Trophoblast cell (in vitro differentiated cells and primary cell): Measurements from ENCODE around the gene SASH1.

Experiments used
- DNase-seq, 2 donors: peaks; one replicate each; pipeline ENCODE4 v3.0.0-alpha.2; 2016
- H2AFZ ChIP-seq: 2 replicates; pipeline ENCODE4 v1.6.1; 2013; ENCODE audit warnings: low read length, moderate library complexity, mild to moderate bottlenecking; ENCODE audit not compliant: insufficient read depth, poor library complexity
- H2AK5ac ChIP-seq: 2 replicates; pipeline ENCODE4 v1.6.1; 2013; ENCODE audit warnings: mild to moderate bottlenecking, low read length
- H2BK120ac ChIP-seq: 2 replicates; pipeline ENCODE4 v1.6.1; 2013; ENCODE audit warnings: low read length, mild to moderate bottlenecking, moderate library complexity; ENCODE audit not compliant: insufficient read depth, poor library complexity
- H2BK12ac ChIP-seq: 2 replicates; pipeline ENCODE4 v1.6.1; 2013; ENCODE audit warnings: mild to moderate bottlenecking, low read length, moderate library complexity
- H2BK5ac ChIP-seq: 2 replicates; pipeline ENCODE4 v1.6.1; 2013; ENCODE audit warnings: low read length, low read depth, moderate library complexity, mild to moderate bottlenecking; ENCODE audit not compliant: poor library complexity
- H3K14ac ChIP-seq: 2 replicates; pipeline ENCODE4 v1.6.1; 2013; ENCODE audit warnings: mild to moderate bottlenecking, low read length
- H3K18ac ChIP-seq: 2 replicates; pipeline ENCODE4 v1.6.1; 2013; ENCODE audit warnings: mild to moderate bottlenecking, low read length
- H3K23ac ChIP-seq: 2 replicates; pipeline ENCODE4 v1.6.1; 2013; ENCODE audit warnings: low read length
- H3K27ac ChIP-seq: 2 replicates; pipeline ENCODE4 v1.5.1; 2013; ENCODE audit warnings: low read depth, mild to moderate bottlenecking, inconsistent platforms, low read length, moderate library complexity
- H3K27me3 ChIP-seq: 2 replicates; pipeline ENCODE4 v1.6.1; 2013; ENCODE audit warnings: inconsistent platforms, mild to moderate bottlenecking, low read length, moderate library complexity; ENCODE audit not compliant: insufficient read depth
- H3K36me3 ChIP-seq, 2 experiments: 1 replicate in 1 of 2; 2 replicates in 1 of 2; pipeline ENCODE4 v1.6.1; 2013; ENCODE audit warnings: low read length in 2 of 2, mild to moderate bottlenecking in 2 of 2, moderate library complexity in 1 of 2; ENCODE audit not compliant: insufficient read depth in 2 of 2, control insufficient read depth in 1 of 2
- H3K4ac ChIP-seq: 2 replicates; pipeline ENCODE4 v1.6.1; 2013; ENCODE audit warnings: low read depth, mild to moderate bottlenecking, low read length, moderate library complexity
- H3K4me1 ChIP-seq, 2 experiments: 1 replicate in 1 of 2; 2 replicates in 1 of 2; pipeline ENCODE4 v1.6.1; 2013; ENCODE audit warnings: low read length in 2 of 2, mild to moderate bottlenecking in 2 of 2, moderate library complexity in 1 of 2; ENCODE audit not compliant: insufficient read depth in 2 of 2, control insufficient read depth in 1 of 2
- H3K4me2 ChIP-seq: 2 replicates; pipeline ENCODE4 v1.6.1; 2013; ENCODE audit warnings: inconsistent platforms, mild to moderate bottlenecking, low read length, moderate library complexity
- H3K4me3 ChIP-seq: 2 replicates; pipeline ENCODE4 v1.5.1; 2013; ENCODE audit warnings: mild to moderate bottlenecking, low read depth, low read length, inconsistent platforms
- H3K79me1 ChIP-seq: one replicate; pipeline ENCODE4 v1.6.1; 2013; ENCODE audit warnings: low read length
- H3K79me2 ChIP-seq: 2 replicates; pipeline ENCODE4 v1.6.1; 2013; ENCODE audit warnings: low read length, mild to moderate bottlenecking; ENCODE audit not compliant: control insufficient read depth, insufficient read depth, poor library complexity
- H3K9ac ChIP-seq: 2 replicates; pipeline ENCODE4 v1.6.1; 2013; ENCODE audit warnings: mild to moderate bottlenecking, low read length
- H3K9me3 ChIP-seq: 2 replicates; pipeline ENCODE4 v1.6.1; 2013; ENCODE audit warnings: low read depth, mild to moderate bottlenecking, control low read depth, inconsistent platforms, low read length; ENCODE audit not compliant: insufficient read depth
- H4K12ac ChIP-seq: 2 replicates; pipeline ENCODE4 v1.6.1; 2013; ENCODE audit warnings: low read depth, mild to moderate bottlenecking, low read length, moderate library complexity
- H4K8ac ChIP-seq: 2 replicates; pipeline ENCODE4 v1.6.1; 2013; ENCODE audit warnings: low read depth, mild to moderate bottlenecking, low read length, moderate library complexity
- H4K91ac ChIP-seq: one replicate; pipeline ENCODE4 v1.6.1; 2013; ENCODE audit warnings: low read depth, mild to moderate bottlenecking, low read length, moderate library complexity
- WGBS: extraction: QIAGEN DNeasy Blood & Tissue Kit; methylation state at CpG from one replicate; pipeline ENCODE4 v1.1.7; 2013; ENCODE audit warnings: missing lambda C conversion rate; ENCODE audit not compliant: insufficient read length, insufficient coverage; ENCODE audit errors: extremely low coverage; 5-methylcytosine and 5-hydroxymethylcytosine counted together

SASH1 gene

GRCh38 chr6:148306286-148306685, 36.4 kb upstream of the SASH1 start:
- peaks cover 7 to 16% of the 10 kb centered on the region in 2 experiments for H3K4me1 ChIP-seq
- no peak overlapping the region for H3K4me2 ChIP-seq
- H3K9me3 ChIP-seq: no peaks in the 10 kb centered on the region
- DNase-seq: no peak
- H3K27ac ChIP-seq: peak overlapping the region; percentile 3
- peak overlapping the region; percentile 60 for H4K91ac ChIP-seq
- no peak overlapping the region for H2AK5ac ChIP-seq
- no peaks in the 10 kb centered on the region for H3K36me3 ChIP-seq
- no peak overlapping the region for H4K8ac ChIP-seq
- no peak overlapping the region for H3K4ac ChIP-seq
- no peak overlapping the region for H3K14ac ChIP-seq
- peak overlapping the region; percentile 2 for H2BK12ac ChIP-seq
- H3K27me3 ChIP-seq: no peaks in the 10 kb centered on the region
- peak overlapping the region; percentile 37 for H3K23ac ChIP-seq
- no peak overlapping the region for H3K9ac ChIP-seq
- H3K79me1 ChIP-seq: peaks cover 2% of the 10 kb centered on the region
- no CpG with 5 or more reads among the region's 2 CpGs for WGBS
- no peak overlapping the region for H3K4me3 ChIP-seq
- H2AFZ ChIP-seq: no peak overlapping the region
- no peaks in the 10 kb centered on the region for H3K79me2 ChIP-seq
- no peak overlapping the region for H3K18ac ChIP-seq
- no peak overlapping the region for H2BK5ac ChIP-seq
- H2BK120ac ChIP-seq: no peak overlapping the region
- H4K12ac ChIP-seq: no peak overlapping the region

GRCh38 chr6:148307405-148307804, 35.2 kb upstream of the SASH1 start:
- peak; percentile 91 to 95 for DNase-seq
- H3K4me1 ChIP-seq: peaks cover 7 to 16% of the 10 kb centered on the region in 2 experiments
- H2BK120ac ChIP-seq: no peak overlapping the region
- H3K79me2 ChIP-seq: no peaks in the 10 kb centered on the region
- H2AFZ ChIP-seq: no peak overlapping the region
- H3K4me3 ChIP-seq: no peak overlapping the region
- H3K79me1 ChIP-seq: peaks cover 2% of the 10 kb centered on the region
- no peak overlapping the region for H2BK5ac ChIP-seq
- no peak overlapping the region for H3K4me2 ChIP-seq
- no peak overlapping the region for H3K18ac ChIP-seq
- H3K14ac ChIP-seq: no peak overlapping the region
- H3K27ac ChIP-seq: no peak overlapping the region
- H4K12ac ChIP-seq: no peak overlapping the region
- no peak overlapping the region for H3K4ac ChIP-seq
- no peak overlapping the region for H3K23ac ChIP-seq
- no peak overlapping the region for H3K9ac ChIP-seq
- H3K27me3 ChIP-seq: no peaks in the 10 kb centered on the region
- H2AK5ac ChIP-seq: peak overlapping the region; percentile 69
- no peaks in the 10 kb centered on the region for H3K9me3 ChIP-seq
- no CpG with 5 or more reads among the region's 2 CpGs for WGBS
- peak overlapping the region; percentile 24 for H4K91ac ChIP-seq
- H2BK12ac ChIP-seq: no peak overlapping the region
- no peaks in the 10 kb centered on the region for H3K36me3 ChIP-seq
- H4K8ac ChIP-seq: no peak overlapping the region

- Histone ChIP-seq H3K4me3 (no peak overlapping the region), H3K4me1 (peaks cover 7 to 16% of the 10 kb centered on the region in 2 experiments), H4K12ac (no peak overlapping the region), H3K4me2 (no peak overlapping the region), H2BK120ac (peak overlapping the region; percentile 53), H3K9ac (no peak overlapping the region), H2BK12ac (peak overlapping the region; percentile 68), H3K27me3 (no peaks in the 10 kb centered on the region), H3K18ac (no peak overlapping the region), H4K91ac (no peak overlapping the region), H3K4ac (no peak overlapping the region), H4K8ac (no peak overlapping the region), H3K79me1 (peaks cover 2% of the 10 kb centered on the region), H3K23ac (no peak overlapping the region), H2BK5ac (no peak overlapping the region), H2AFZ (no peak overlapping the region), H3K27ac (no peak overlapping the region), H2AK5ac (no peak overlapping the region), H3K9me3 (no peaks in the 10 kb centered on the region), H3K14ac (no peak overlapping the region), H3K79me2 (no peaks in the 10 kb centered on the region), H3K36me3 (no peaks in the 10 kb centered on the region)
- DNase-seq: peak in 1 of 2 donors; percentile 29
Observed at GRCh38 chr6:148309301-148309700, 33.3 kb upstream of the SASH1 start.

GRCh38 chr6:148311966-148312669, 30.5 kb upstream of the SASH1 start:
- Histone ChIP-seq H3K27ac (no peak overlapping the region), H3K4ac (no peak overlapping the region), H4K8ac (no peak overlapping the region), H2BK120ac (no peak overlapping the region), H4K91ac (no peak overlapping the region), H3K4me1 (peaks cover 4 to 6% of the 10 kb centered on the region in 2 experiments), H3K79me1 (peaks cover 2% of the 10 kb centered on the region), H3K27me3 (no peaks in the 10 kb centered on the region), H2BK5ac (no peak overlapping the region), H3K4me3 (no peak overlapping the region), H2BK12ac (no peak overlapping the region), H3K79me2 (no peaks in the 10 kb centered on the region), H2AFZ (no peak overlapping the region), H3K18ac (no peak overlapping the region), H3K9me3 (no peaks in the 10 kb centered on the region), H3K4me2 (no peak overlapping the region), H3K36me3 (peaks cover 0 to 2% of the 10 kb centered on the region in 2 experiments), H3K9ac (no peak overlapping the region), H2AK5ac (no peak overlapping the region), H3K14ac (no peak overlapping the region), H4K12ac (no peak overlapping the region), H3K23ac (no peak overlapping the region)
- peak in 1 of 2 donors; percentile 55 for DNase-seq
- no CpG with 5 or more reads among the region's 3 CpGs for WGBS
